Mucosa of descending colon (tissue), 3 donors: ENCODE measurements around the gene HOXA3. TPM values are rescaled to one million over a fixed set of nuclear protein-coding genes. Genes with fewer than 3 reads are reported as not detected.

ENCODE experiments used
- ATAC-seq: fragments of 200-7000 bp; cut with Tn5 transposase; one replicate; pipeline ENCODE4 v1.9.1; 2020; ENCODE audit warnings: mild to moderate bottlenecking, moderate library complexity
- DNase-seq, 3 donors: peaks; one replicate each; pipeline ENCODE4 v3.0.0-alpha.2; 2020
- H3K36me3 ChIP-seq: fragments of 200-600 bp; one replicate; pipeline ENCODE4 v1.8.0; 2021; ENCODE audit warnings: low read depth, mild to moderate bottlenecking
- H3K4me1 ChIP-seq: fragments of 200-600 bp; one replicate; pipeline ENCODE4 v1.8.0; 2021; ENCODE audit warnings: low read depth, mild to moderate bottlenecking
- H3K4me3 ChIP-seq: fragments of 200-600 bp; one replicate; pipeline ENCODE4 v1.8.0; 2021; ENCODE audit warnings: mild to moderate bottlenecking
- H3K9me3 ChIP-seq: fragments of 200-600 bp; one replicate; pipeline ENCODE4 v1.8.0; 2021; ENCODE audit warnings: mild to moderate bottlenecking
- CTCF ChIP-seq: fragments of 200-600 bp; IDR thresholded peaks from one replicate; pipeline ENCODE4 v1.8.0; 2022; ENCODE audit warnings: antibody characterized with exemption, mild to moderate bottlenecking
- intact Hi-C, 2 donors: fragments of 100-400 bp; cut with DNase I in 1 of 2; cut with micrococcal nuclease in 1 of 2; formaldehyde crosslinking; loops; one replicate each; pipeline versions ENCODE4 v1.11.0 to v1.11.1; 2022; cut with DNase I, micrococcal nuclease
- total RNA-seq, 3 donors: library from RNA; stranded (reverse); fragmentation: NEBNext Ultra II Directional in 2 of 3; extraction: Animal tissue kit (Norgen Biotek cat#: 25700) in 2 of 3; gene quantifications; one replicate each; pipeline versions ENCODE4 v1.2.1 to v1.2.4, GENCODE V29; 2021 to 2023
- donor health status: DM: no; HTN: no; CAD: no; lungs with moderate emphysema.
- donor health status: DM: no; HTN: no; CAD: no.
- donor health status: DM: no; HTN: yes; CAD: no.

The HOXA3 gene
- total RNA-seq, 3 donors from 2014 or later: 19.9 to 38.1 (median 20.5) TPM

GRCh38 chr7:27106181-27106900 is 46.0 kb downstream of the HOXA3 start:
- Histone ChIP-seq H3K4me1 (peaks cover 34% of the 10 kb centered on the region), H3K36me3 (no peaks in the 10 kb centered on the region), H3K4me3 (no peak overlapping the region), H3K9me3 (no peaks in the 10 kb centered on the region)
- peak; percentile 9 for ATAC-seq
- TF ChIP-seq CTCF: no peak
- intact Hi-C loops: no loop called here
- DNase-seq: peak; percentile 40 to 62 (median 58)

- Histone ChIP-seq H3K4me1 (peaks cover 28% of the 10 kb centered on the region), H3K4me3 (no peak overlapping the region), H3K9me3 (no peaks in the 10 kb centered on the region), H3K36me3 (no peaks in the 10 kb centered on the region)
- DNase-seq (peak in 1 of 3 donors; percentile 26), ATAC-seq (no peak)
- intact Hi-C loops: no loop called here
- TF ChIP-seq CTCF: no peak
These were observed 46.9 kb downstream of the HOXA3 start for GRCh38 chr7:27105301-27106031.

GRCh38 chr7:27104341-27105058 is 47.9 kb downstream of the HOXA3 start:
- no peak for TF ChIP-seq CTCF
- DNase-seq (peak in 1 of 3 donors; percentile 26), ATAC-seq (no peak)
- no peaks in the 10 kb centered on the region for H3K36me3 ChIP-seq
- H3K4me3 ChIP-seq: no peak overlapping the region
- intact Hi-C loops: no loop called here
- peaks cover 29% of the 10 kb centered on the region for H3K4me1 ChIP-seq
- H3K9me3 ChIP-seq: no peaks in the 10 kb centered on the region

- ATAC-seq (peak; percentile 19), DNase-seq (peak; percentile 59 to 72 (median 63))
- intact Hi-C loops: no loop called here
- Histone ChIP-seq H3K9me3 (no peaks in the 10 kb centered on the region), H3K4me3 (no peak overlapping the region), H3K4me1 (peaks cover 26% of the 10 kb centered on the region), H3K36me3 (no peaks in the 10 kb centered on the region)
- TF ChIP-seq CTCF: no peak
These were observed 48.7 kb downstream of the HOXA3 start for GRCh38 chr7:27103489-27104226.
